ENCODE measurements around the gene CUL7.

GRCh38 chr6:43078691-43079090 lies 25.0 kb upstream of the CUL7 start:
- no peak for TF ChIP-seq CTCF (IDR thresholded peaks at IDR 0.05 in 2 of 3, conservative IDR thresholded peaks at IDR 0.05 in 1 of 3; ENCODE audit: borderline replicate concordance in 1 of 3, insufficient read depth in 1 of 3, low read depth in 2 of 3, low read length in 2 of 3)
- no peak for TF ChIP-seq POLR2A (IDR thresholded peaks at IDR 0.05; ENCODE audit: borderline replicate concordance, extremely low read depth, insufficient read depth, insufficient read length)
- no peak for TF ChIP-seq CEBPB (IDR thresholded peaks at IDR 0.05; ENCODE audit: low read depth)
- TF ChIP-seq JUND (IDR thresholded peaks at IDR 0.05): no peak
- TF ChIP-seq YY1 (IDR thresholded peaks at IDR 0.05; ENCODE audit: extremely low read depth, insufficient replicate concordance, low read depth, low read length): no peak

All from HCT116 (cell line).